SK-N-SH (cell line): Measurements from ENCODE around the gene HECTD4. TPM values are rescaled to one million over a fixed set of nuclear protein-coding genes. Genes with fewer than 3 reads are reported as not detected.

Experiments
- CTCF ChIA-PET: fragments of 300-600, 350-600 bp; formaldehyde crosslinking; extraction: SDS; loops from one replicate; lab custom pipeline; 2021; lab: Yijun Ruan, JAX
- POLR2A ChIA-PET: fragments of 350-600 bp; sonication (Branson Sonifier 250); formaldehyde crosslinking; extraction: SDS; loops from one replicate; lab custom pipeline; 2020; ENCODE audit warnings: antibody characterized with exemption, inconsistent platforms; lab: Yijun Ruan, JAX
- DNase-seq: peaks from one replicate; pipeline ENCODE4 v3.0.0; 2012
- H2AFZ ChIP-seq: fragments of 200-600 bp; sonication (generic); 2 replicates; pipeline ENCODE4 v1.8.1; 2016; ENCODE audit warnings: antibody characterized with exemption, mild to moderate bottlenecking, low read depth
- H3F3A ChIP-seq: fragments of 200-600 bp; sonication (generic); replicated peaks from 2 replicates; pipeline ENCODE3; 2016; ENCODE audit warnings: antibody characterized with exemption, mild to moderate bottlenecking; ENCODE audit not compliant: insufficient read depth
- H3K27ac ChIP-seq, 2 experiments: fragments of 200-500 bp in 1 of 2; fragments of 200-600 bp in 1 of 2; sonication (Bioruptor generic) in 1 of 2; sonication (generic), shearing (Covaris generic) in 1 of 2; 2 replicates each; pipeline versions ENCODE4 v1.5.1 to v1.6.1; 2014 to 2016; ENCODE audit warnings: low read depth in 2 of 2, inconsistent platforms in 1 of 2, low read length in 1 of 2, mild to moderate bottlenecking in 1 of 2, mixed read lengths in 1 of 2
- H3K27me3 ChIP-seq: fragments of 200-600 bp; sonication (generic), shearing (Covaris generic); 2 replicates; pipeline ENCODE4 v1.6.1; 2016; ENCODE audit warnings: mixed run types; ENCODE audit not compliant: insufficient read depth
- H3K36me3 ChIP-seq, 2 experiments: fragments of 200-500 bp in 1 of 2; fragments of 200-600 bp in 1 of 2; sonication (Bioruptor generic) in 1 of 2; sonication (generic) in 1 of 2; replicated peaks in 1 of 2; 2 replicates each; pipeline versions ENCODE3 to v1.5.1; 2014 to 2016; ENCODE audit warnings: low read length in 1 of 2, mild to moderate bottlenecking in 1 of 2; ENCODE audit not compliant: insufficient read depth in 2 of 2, control insufficient read depth in 1 of 2
- H3K4me1 ChIP-seq, 2 experiments: fragments of 200-500 bp in 1 of 2; fragments of 200-600 bp in 1 of 2; sonication (Bioruptor generic) in 1 of 2; sonication (generic), shearing (Covaris generic) in 1 of 2; 2 replicates each; pipeline versions ENCODE4 v1.5.1 to v1.6.1; 2014 to 2016; ENCODE audit warnings: low read depth in 1 of 2, low read length in 1 of 2, mixed run types in 1 of 2; ENCODE audit not compliant: insufficient read depth in 2 of 2, control insufficient read depth in 1 of 2
- H3K4me2 ChIP-seq: fragments of 200-600 bp; sonication (generic), shearing (Covaris generic); 2 replicates; pipeline ENCODE4 v1.6.1; 2017; ENCODE audit warnings: mixed run types
- H3K4me3 ChIP-seq, 2 experiments: fragments of 200-500 bp in 1 of 2; fragments of 200-600 bp in 1 of 2; sonication (Bioruptor generic) in 1 of 2; sonication (generic), shearing (Covaris generic) in 1 of 2; 2 replicates each; pipeline versions ENCODE4 v1.5.1 to v1.8.1; 2014 to 2016; ENCODE audit warnings: low read depth in 2 of 2, inconsistent platforms in 1 of 2, low read length in 1 of 2, mild to moderate bottlenecking in 1 of 2, mixed read lengths in 1 of 2, moderate library complexity in 1 of 2
- H3K79me2 ChIP-seq: fragments of 200-600 bp; sonication (generic); 2 replicates; pipeline ENCODE4 v1.8.1; 2017; ENCODE audit warnings: mild to moderate bottlenecking; ENCODE audit not compliant: insufficient read depth
- H3K9ac ChIP-seq: fragments of 200-600 bp; sonication (generic); 2 replicates; pipeline ENCODE4 v1.6.1; 2017; ENCODE audit warnings: mixed run types
- H3K9me2 ChIP-seq: fragments of 200-600 bp; sonication (generic); 2 replicates; pipeline ENCODE4 v1.6.1; 2017; ENCODE audit warnings: mixed run types
- H3K9me3 ChIP-seq: fragments of 200-600 bp; sonication (generic); 2 replicates; pipeline ENCODE4 v1.6.1; 2017; ENCODE audit warnings: mixed run types, mild to moderate bottlenecking, moderate library complexity
- H4K20me1 ChIP-seq: fragments of 200-600 bp; sonication (generic); 2 replicates; pipeline ENCODE4 v1.6.1; 2017; ENCODE audit warnings: mild to moderate bottlenecking, mixed run types; ENCODE audit not compliant: insufficient read depth
- CTCF ChIP-seq: fragments of 200-600 bp; sonication (generic); IDR thresholded peaks from 2 replicates; pipeline ENCODE4 v1.6.1; 2017; ENCODE audit warnings: antibody characterized with exemption, mild to moderate bottlenecking, moderate library complexity
- EP300 ChIP-seq, 2 experiments: IDR thresholded peaks; 2 replicates each; pipeline versions ENCODE4 v1.4.0 to v1.6.1; 2012; ENCODE audit warnings: borderline replicate concordance in 1 of 2, low read depth in 1 of 2, low read length in 1 of 2
- FOSL2 ChIP-seq: IDR thresholded peaks from 2 replicates; pipeline ENCODE4 v1.4.0; 2012; ENCODE audit warnings: low read depth, mild to moderate bottlenecking, moderate library complexity, borderline replicate concordance
- GABPA ChIP-seq: IDR thresholded peaks from 2 replicates; pipeline ENCODE4 v1.4.0; 2012; ENCODE audit warnings: low read depth, mild to moderate bottlenecking
- GATA2 ChIP-seq: sonication (generic); formaldehyde crosslinking; IDR thresholded peaks from 2 replicates; pipeline ENCODE4 v1.5.0; 2020; ENCODE audit warnings: mild to moderate bottlenecking, missing genetic modification reagents
- MXI1 ChIP-seq: IDR thresholded peaks from 2 replicates; pipeline ENCODE4 v1.6.1; 2012; ENCODE audit warnings: mild to moderate bottlenecking, low read depth, low read length, improper control_type of control experiment
- NFIC ChIP-seq: IDR thresholded peaks from 2 replicates; pipeline ENCODE4 v1.4.0; 2012; ENCODE audit warnings: borderline replicate concordance
- REST ChIP-seq: IDR thresholded peaks from 2 replicates; pipeline ENCODE4 v1.6.1; 2012; ENCODE audit warnings: mild to moderate bottlenecking, low read depth, low read length, moderate library complexity
- RFX5 ChIP-seq: IDR thresholded peaks from 2 replicates; pipeline ENCODE4 v1.6.1; 2012; ENCODE audit warnings: mild to moderate bottlenecking, improper control_type of control experiment, low read length
- SIN3A ChIP-seq: IDR thresholded peaks from 2 replicates; pipeline ENCODE4 v1.6.1; 2012; ENCODE audit warnings: low read depth, mild to moderate bottlenecking, low read length, moderate library complexity, borderline replicate concordance
- SMC3 ChIP-seq: IDR thresholded peaks from 2 replicates; pipeline ENCODE4 v1.6.1; 2012; ENCODE audit warnings: low read depth, low read length, improper control_type of control experiment
- TAF1 ChIP-seq: IDR thresholded peaks from 2 replicates; pipeline ENCODE4 v1.6.1; 2012; ENCODE audit warnings: low read depth, mild to moderate bottlenecking, low read length, moderate library complexity, borderline replicate concordance
- TCF12 ChIP-seq: IDR thresholded peaks from 2 replicates; pipeline ENCODE4 v1.4.0; 2012
- TEAD4 ChIP-seq: IDR thresholded peaks from 2 replicates; pipeline ENCODE4 v1.4.0; 2012; ENCODE audit warnings: mild to moderate bottlenecking, borderline replicate concordance; ENCODE audit not compliant: insufficient read depth
- YY1 ChIP-seq: IDR thresholded peaks from 2 replicates; pipeline ENCODE4 v1.4.0; 2012; ENCODE audit warnings: low read depth, mild to moderate bottlenecking
- ZBTB33 ChIP-seq: IDR thresholded peaks from 2 replicates; pipeline ENCODE4 v1.4.0; 2012; ENCODE audit warnings: low read depth, borderline replicate concordance
- WGBS: methylation state at CpG from one replicate; pipeline ENCODE4 v1.1.6; 2017; ENCODE audit warnings: low lambda C conversion rate; 5-methylcytosine and 5-hydroxymethylcytosine counted together
- polyA plus RNA-seq, 3 experiments: library from polyadenylated mRNA; depleted of rRNA; stranded (reverse); fragments of >200 nt; gene quantifications; 2 replicates each; pipeline ENCODE4 v1.2.3, GENCODE V29; 2012

HECTD4 gene
- polyA plus RNA-seq, 1 of the 3 experiments (the other 2 are of a cell fraction) = 14.6 TPM

- no peak overlapping the region for H3K4me3 ChIP-seq
- TF ChIP-seq GABPA (no peak), ZBTB33 (no peak), GATA2 (CRISPR knock-in tag) (no peak)
- TF ChIP-seq, all 33 proteins: peak for 0
- DNase-seq = no peak
- CTCF ChIA-PET = interaction anchor here (0.8 kb wide), 1 partner anchor 11 kb away, joined by 3 read pairs; no protein-coding TSS in a partner anchor
- Histone ChIP-seq H3K9me2 (no peaks in the 10 kb centered on the region), H3K4me2 (no peak overlapping the region), H3K27me3 (no peaks in the 10 kb centered on the region), H3K9me3 (no peaks in the 10 kb centered on the region), H3K27ac (no peak overlapping the region), H3K9ac (no peak overlapping the region), H3K36me3 (no peaks in the 10 kb centered on the region), H4K20me1 (peaks cover 21% of the 10 kb centered on the region), H2AFZ (no peak overlapping the region), H3F3A (peaks cover 8% of the 10 kb centered on the region), H3K79me2 (peaks cover 62% of the 10 kb centered on the region), H3K4me1 (peaks cover 0 to 18% of the 10 kb centered on the region in 2 experiments; a peak in 2 of 4 replicates)
- 87% methylated on average over 7 of the region's 7 CpGs for WGBS
- POLR2A ChIA-PET = no interaction called here
Observed at GRCh38 chr12:112325622-112326207, 56.5 kb downstream of the HECTD4 start.

GRCh38 chr12:112325157-112325556 is 57.1 kb downstream of the HECTD4 start:
- no peak for DNase-seq
- Histone ChIP-seq H3K4me1 (peaks cover 0 to 18% of the 10 kb centered on the region in 2 experiments; a peak in 2 of 4 replicates), H3K79me2 (peaks cover 62% of the 10 kb centered on the region), H3K4me2 (no peak overlapping the region), H3K9me3 (no peaks in the 10 kb centered on the region), H3K27me3 (no peaks in the 10 kb centered on the region), H2AFZ (no peak overlapping the region), H3K9me2 (no peaks in the 10 kb centered on the region), H3K36me3 (no peaks in the 10 kb centered on the region), H3K27ac (no peak overlapping the region), H3K9ac (no peak overlapping the region), H3K4me3 (no peak overlapping the region), H3F3A (peaks cover 8% of the 10 kb centered on the region), H4K20me1 (peaks cover 21% of the 10 kb centered on the region)
- 91% methylated on average over 1 of the region's 1 CpG for WGBS
- ChIA-PET POLR2A (no interaction called here), CTCF (interaction anchor here (1.0 kb wide), 1 partner anchor 40 kb away, joined by 3 read pairs; no protein-coding TSS in a partner anchor)
- TF ChIP-seq GABPA = no peak
- no peak for TF ChIP-seq SIN3A
- no peak for TF ChIP-seq GATA2 (CRISPR knock-in tag)
- TF ChIP-seq ZBTB33 = no peak
- TF ChIP-seq NFIC = no peak
- no peak for TF ChIP-seq TAF1
- TF ChIP-seq EP300 (IDR thresholded peaks at IDR 0.05; ENCODE audit: borderline replicate concordance in 1 of 2, low read depth in 1 of 2, low read length in 1 of 2) = no peak
- no peak for TF ChIP-seq TEAD4
- TF ChIP-seq CTCF = no peak
- TF ChIP-seq RFX5 = no peak
- TF ChIP-seq YY1 = no peak
- no peak for TF ChIP-seq REST
- no peak for TF ChIP-seq TCF12
- no peak for TF ChIP-seq SMC3
- no peak for TF ChIP-seq FOSL2
- TF ChIP-seq MXI1 = no peak
